Subcutaneous abdominal adipose tissue (tissue), 5 donors: ENCODE measurements around the gene CDK17.
"Not testable (repeated sequence)": the region's sequence is repeated elsewhere in the genome, so short reads cannot be mapped to it uniquely, and the experiment has no call there.

Source experiments
- H3K27ac ChIP-seq: one replicate; pipeline ENCODE4 v1.7.0; 2013; ENCODE audit warnings: low read depth, mild to moderate bottlenecking, inconsistent platforms, low read length, moderate library complexity
- H3K27me3 ChIP-seq, 5 donors: one replicate each; pipeline ENCODE4 v1.7.0; 2013; ENCODE audit warnings: low read length in 5 of 5, inconsistent platforms in 1 of 5; ENCODE audit not compliant: control insufficient read depth in 5 of 5, insufficient read depth in 4 of 5
- H3K36me3 ChIP-seq, 5 donors: one replicate each; pipeline ENCODE4 v1.7.0; 2013; ENCODE audit warnings: low read length in 5 of 5; ENCODE audit not compliant: control insufficient read depth in 5 of 5, insufficient read depth in 5 of 5
- H3K4me1 ChIP-seq, 5 donors: one replicate each; pipeline ENCODE4 v1.7.0; 2013; ENCODE audit warnings: low read length in 5 of 5, mild to moderate bottlenecking in 3 of 5, moderate library complexity in 1 of 5; ENCODE audit not compliant: control insufficient read depth in 5 of 5, insufficient read depth in 5 of 5
- H3K4me3 ChIP-seq, 5 donors: one replicate each; pipeline ENCODE4 v1.7.0; 2013; ENCODE audit warnings: low read length in 5 of 5, low read depth in 1 of 5
- H3K9ac ChIP-seq, 5 donors: one replicate each; pipeline ENCODE4 v1.7.0; 2013; ENCODE audit warnings: low read length in 5 of 5, mild to moderate bottlenecking in 4 of 5, moderate library complexity in 3 of 5
- H3K9me3 ChIP-seq, 5 donors: one replicate each; pipeline ENCODE4 v1.7.0; 2013; ENCODE audit warnings: low read length in 5 of 5; ENCODE audit not compliant: control insufficient read depth in 5 of 5
- donor health status: healthy.
- donor health status: healthy.
- donor health status: healthy.
- donor health status: healthy.
- donor health status: healthy.

The CDK17 gene

DNA sequence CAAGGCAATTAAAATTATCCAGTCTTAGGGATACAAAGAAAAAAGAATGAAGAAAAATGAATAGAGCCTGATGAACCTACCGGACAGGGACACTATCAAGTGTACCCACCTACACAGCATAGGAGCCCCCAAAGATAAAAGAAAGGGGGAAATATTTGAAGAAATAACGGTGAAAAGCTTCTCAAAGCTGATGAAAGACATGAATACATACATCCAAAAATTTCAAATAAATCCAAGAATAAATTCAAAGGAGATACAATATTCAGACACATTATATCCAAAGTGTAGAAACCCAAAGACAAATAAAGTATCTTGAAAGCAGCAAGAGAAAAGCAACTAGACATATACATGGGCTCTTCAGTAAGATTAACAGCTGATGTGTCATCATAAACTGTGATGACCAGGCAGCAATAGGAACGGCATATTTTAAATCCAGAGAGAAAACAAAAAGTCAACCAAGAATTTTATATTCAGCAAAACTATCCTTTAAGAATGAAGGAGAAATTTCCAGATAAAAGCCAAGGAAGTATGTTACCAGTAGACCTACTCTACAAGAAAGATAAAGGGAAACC lies 56.0 kb downstream of the CDK17 start:
- H3K4me3 ChIP-seq: no peak overlapping the region
- peaks cover 0 to 4% (median 0%) of the 10 kb centered on the region in 5 donors for H3K36me3 ChIP-seq
- H3K9me3 ChIP-seq: peaks cover 2 to 17% (median 12%) of the 10 kb centered on the region in 5 donors
- H3K27me3 ChIP-seq: no peaks in the 10 kb centered on the region
- H3K9ac ChIP-seq: no peak overlapping the region
- H3K4me1 ChIP-seq: peaks cover 0 to 11% (median 0%) of the 10 kb centered on the region in 5 donors
- H3K27ac ChIP-seq: no peak overlapping the region

GRCh38 chr12:96343347-96343954 lies 56.8 kb downstream of the CDK17 start:
- no peak overlapping the region for H3K9ac ChIP-seq
- no peak overlapping the region for H3K27ac ChIP-seq
- peaks cover 0 to 14% (median 0%) of the 10 kb centered on the region in 5 donors for H3K4me1 ChIP-seq
- H3K36me3 ChIP-seq: peaks cover 0 to 4% (median 0%) of the 10 kb centered on the region in 5 donors
- no peaks in the 10 kb centered on the region for H3K27me3 ChIP-seq
- H3K4me3 ChIP-seq: no peak overlapping the region
- peaks cover 2 to 17% (median 12%) of the 10 kb centered on the region in 5 donors for H3K9me3 ChIP-seq

- H3K27ac ChIP-seq, H3K27me3 ChIP-seq, H3K4me3 ChIP-seq, H3K9ac ChIP-seq, H3K36me3 ChIP-seq, H3K4me1 ChIP-seq: not testable (repeated sequence)
- peaks cover 2 to 28% (median 11%) of the 10 kb centered on the region in 5 donors for H3K9me3 ChIP-seq
Measured at GRCh38 chr12:96339666-96340065, 60.6 kb downstream of the CDK17 start.

GRCh38 chr12:96338852-96339471 lies 61.3 kb downstream of the CDK17 start:
- H3K27ac ChIP-seq: no peak overlapping the region
- H3K4me3 ChIP-seq: no peak overlapping the region

DNA sequence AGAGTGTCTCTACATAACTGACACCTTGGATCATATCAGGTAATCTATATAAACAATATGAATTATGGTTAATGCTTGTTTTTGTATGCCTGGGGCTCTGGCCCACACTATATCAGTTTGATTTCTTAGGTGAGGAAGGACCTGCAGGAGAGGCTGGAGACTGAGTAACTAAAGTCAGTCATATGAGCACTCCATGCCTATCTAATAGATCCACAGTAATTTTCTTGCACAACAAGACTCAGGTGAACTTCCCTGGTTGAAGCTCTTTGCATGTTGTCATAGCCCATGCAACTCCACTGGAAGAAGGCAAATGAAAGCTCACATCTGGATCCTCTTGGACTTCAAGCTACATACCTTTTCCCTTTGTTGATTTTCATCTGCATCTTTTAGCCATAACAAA lies 62.3 kb downstream of the CDK17 start:
- Histone ChIP-seq H3K4me3 (no peak overlapping the region), H3K9me3 (peaks cover 0 to 13% (median 3%) of the 10 kb centered on the region in 5 donors), H3K27ac (no peak overlapping the region), H3K36me3 (peaks cover 0 to 2% (median 0%) of the 10 kb centered on the region in 5 donors), H3K9ac (no peak overlapping the region), H3K4me1 (peaks cover 0 to 3% (median 0%) of the 10 kb centered on the region in 5 donors), H3K27me3 (no peaks in the 10 kb centered on the region)

More at GRCh38 chr12:96338852-96339471, 61.3 kb downstream of the CDK17 start:
- no peaks in the 10 kb centered on the region for H3K27me3 ChIP-seq
- peaks cover 0 to 3% (median 0%) of the 10 kb centered on the region in 5 donors for H3K4me1 ChIP-seq
- H3K36me3 ChIP-seq: peaks cover 0 to under 1% (median 0%) of the 10 kb centered on the region in 5 donors
- no peak overlapping the region for H3K9ac ChIP-seq
- H3K9me3 ChIP-seq: peaks cover 2 to 23% (median 7%) of the 10 kb centered on the region in 5 donors

GRCh38 chr12:96336489-96336888 lies 63.8 kb downstream of the CDK17 start:
- H3K9ac ChIP-seq: no peak overlapping the region
- H3K36me3 ChIP-seq: peaks cover 0 to 9% (median 4%) of the 10 kb centered on the region in 5 donors
- H3K4me3 ChIP-seq: no peak overlapping the region
- no peaks in the 10 kb centered on the region for H3K27me3 ChIP-seq
- H3K27ac ChIP-seq: no peak overlapping the region
- H3K9me3 ChIP-seq: peaks cover 0 to 13% (median 3%) of the 10 kb centered on the region in 5 donors
- peaks cover 0 to 3% (median 0%) of the 10 kb centered on the region in 5 donors for H3K4me1 ChIP-seq

- H3K9ac ChIP-seq: no peak overlapping the region
- peaks cover 0 to 3% (median 0%) of the 10 kb centered on the region in 5 donors for H3K4me1 ChIP-seq
Measured at GRCh38 chr12:96335270-96335669, 65.0 kb downstream of the CDK17 start.

GRCh38 chr12:96334502-96334901 lies 65.7 kb downstream of the CDK17 start:
- Histone ChIP-seq H3K4me1 (peaks cover 0 to 3% (median 0%) of the 10 kb centered on the region in 5 donors), H3K36me3 (peaks cover 0 to 10% (median 4%) of the 10 kb centered on the region in 5 donors), H3K9me3 (peaks cover 0 to 13% (median 3%) of the 10 kb centered on the region in 5 donors), H3K27me3 (no peaks in the 10 kb centered on the region), H3K4me3 (no peak overlapping the region), H3K27ac (no peak overlapping the region), H3K9ac (no peak overlapping the region)

More at GRCh38 chr12:96335270-96335669, 65.0 kb downstream of the CDK17 start:
- peaks cover 0 to 13% (median 3%) of the 10 kb centered on the region in 5 donors for H3K9me3 ChIP-seq
- H3K4me3 ChIP-seq: no peak overlapping the region
- no peak overlapping the region for H3K27ac ChIP-seq
- no peaks in the 10 kb centered on the region for H3K27me3 ChIP-seq
- H3K36me3 ChIP-seq: peaks cover 0 to 10% (median 4%) of the 10 kb centered on the region in 5 donors

GRCh38 chr12:96329545-96329944 lies 70.7 kb downstream of the CDK17 start:
- peaks cover 2 to 10% (median 6%) of the 10 kb centered on the region in 5 donors for H3K36me3 ChIP-seq
- H3K9ac ChIP-seq: no peak overlapping the region
- H3K27ac ChIP-seq: no peak overlapping the region
- no peak overlapping the region for H3K4me3 ChIP-seq
- H3K4me1 ChIP-seq: no peaks in the 10 kb centered on the region
- H3K27me3 ChIP-seq: no peaks in the 10 kb centered on the region
- H3K9me3 ChIP-seq: no peaks in the 10 kb centered on the region

DNA sequence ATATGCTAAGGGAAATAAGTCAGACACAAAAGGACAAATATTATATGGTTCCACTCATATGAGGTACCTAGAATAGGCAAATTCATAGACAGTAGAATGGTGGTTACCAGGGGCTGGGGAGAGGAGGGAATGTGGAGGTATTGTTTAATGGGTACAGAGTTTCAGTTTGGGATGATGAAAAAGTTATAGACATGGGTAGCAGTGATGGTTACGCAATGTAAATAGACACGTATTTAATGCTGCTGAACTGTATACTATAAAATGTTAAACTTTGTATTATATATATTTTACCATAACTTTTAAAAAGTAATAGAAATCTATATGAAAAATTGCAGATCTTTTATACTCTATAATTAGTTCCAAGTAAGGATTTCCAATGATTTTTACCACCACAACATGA lies 71.2 kb downstream of the CDK17 start:
- Histone ChIP-seq H3K9ac (no peak overlapping the region), H3K36me3 (peaks cover 2 to 10% (median 6%) of the 10 kb centered on the region in 5 donors), H3K4me1 (no peaks in the 10 kb centered on the region), H3K9me3 (no peaks in the 10 kb centered on the region), H3K4me3 (no peak overlapping the region), H3K27ac (no peak overlapping the region), H3K27me3 (no peaks in the 10 kb centered on the region)
